Neural cell (in vitro differentiated cells): ENCODE data around the gene PCBP4. TPM values are rescaled to one million over a fixed set of nuclear protein-coding genes. Genes with fewer than 3 reads are reported as not detected.

Source experiments
- H2AFZ ChIP-seq: fragments of 200-600, 300-800 bp; sonication (generic), shearing (Covaris generic); 2 replicates; pipeline ENCODE4 v1.6.0; 2014; ENCODE audit warnings: low read depth, mild to moderate bottlenecking, antibody characterized with exemption, low read length, moderate library complexity
- H3F3A ChIP-seq: fragments of 200-600 bp; shearing (Covaris generic); 2 replicates; pipeline ENCODE4 v1.6.1; 2016; ENCODE audit warnings: mild to moderate bottlenecking, moderate library complexity, mixed read lengths, antibody characterized with exemption, low read length; ENCODE audit not compliant: insufficient read depth, poor library complexity, severe bottlenecking
- H3K27ac ChIP-seq: fragments of 200-600, 300-800 bp; sonication (generic), shearing (Covaris generic); 2 replicates; pipeline ENCODE4 v1.5.1; 2014; ENCODE audit warnings: mild to moderate bottlenecking, low read length, moderate library complexity
- H3K27me3 ChIP-seq: fragments of 300-800, 200-600 bp; sonication (generic), shearing (Covaris generic); 2 replicates; pipeline ENCODE4 v1.6.0; 2014; ENCODE audit warnings: mild to moderate bottlenecking, low read depth, low read length, moderate library complexity; ENCODE audit not compliant: insufficient read depth
- H3K36me3 ChIP-seq: fragments of 300-800, 200-600 bp; sonication (generic), shearing (Covaris generic); 2 replicates; pipeline ENCODE4 v1.5.1; 2014; ENCODE audit warnings: mild to moderate bottlenecking, antibody characterized with exemption, low read length, moderate library complexity; ENCODE audit not compliant: insufficient read depth
- H3K4me2 ChIP-seq: fragments of 300-800, 200-600 bp; sonication (generic), shearing (Covaris generic); 2 replicates; pipeline ENCODE4 v1.6.0; 2014; ENCODE audit warnings: mild to moderate bottlenecking, low read length
- H3K4me3 ChIP-seq: fragments of 300-800, 200-600 bp; sonication (generic), shearing (Covaris generic); 2 replicates; pipeline ENCODE4 v1.5.1; 2014; ENCODE audit warnings: mild to moderate bottlenecking, low read length, moderate library complexity
- H3K79me2 ChIP-seq: fragments of 200-600 bp; shearing (Covaris generic); replicated peaks from 2 replicates; pipeline ENCODE4 v1.6.0; 2014; ENCODE audit warnings: mild to moderate bottlenecking, low read length, moderate library complexity; ENCODE audit not compliant: insufficient read depth
- H3K9ac ChIP-seq: fragments of 300-800, 200-600 bp; sonication (generic), shearing (Covaris generic); 2 replicates; pipeline ENCODE4 v1.6.1; 2016; ENCODE audit warnings: mild to moderate bottlenecking, low read length, mixed read lengths
- H3K9me2 ChIP-seq: fragments of 200-600 bp; shearing (Covaris generic); 2 replicates; pipeline ENCODE4 v1.6.1; 2016; ENCODE audit warnings: mild to moderate bottlenecking, low read length, mixed read lengths; ENCODE audit not compliant: insufficient read depth
- H3K9me3 ChIP-seq: fragments of 200-600, 300-800 bp; sonication (generic), shearing (Covaris generic); 2 replicates; pipeline ENCODE4 v1.6.1; 2016; ENCODE audit warnings: mild to moderate bottlenecking, mixed run types, low read length, moderate library complexity, mixed read lengths
- H4K20me1 ChIP-seq: fragments of 200-600 bp; shearing (Covaris generic); 2 replicates; pipeline ENCODE4 v1.6.1; 2016; ENCODE audit warnings: mild to moderate bottlenecking, mixed run types; ENCODE audit not compliant: insufficient read depth
- CTCF ChIP-seq: fragments of 450-650 bp; IDR thresholded peaks from 2 replicates; pipeline ENCODE4 v1.5.1; 2014; ENCODE audit warnings: antibody characterized with exemption, mild to moderate bottlenecking, moderate library complexity; ENCODE audit not compliant: poor library complexity, severe bottlenecking
- EP300 ChIP-seq: fragments of 450-650 bp; conservative IDR thresholded peaks from 2 replicates; pipeline ENCODE4 v1.6.1; 2014; ENCODE audit warnings: antibody characterized with exemption, mild to moderate bottlenecking, moderate library complexity; ENCODE audit not compliant: poor library complexity, severe bottlenecking
- EZH2 ChIP-seq: fragments of 200-600, 300-800 bp; shearing (Covaris generic), sonication (generic); IDR thresholded peaks from 2 replicates; pipeline ENCODE4 v1.6.1; 2014; ENCODE audit warnings: antibody characterized with exemption, low read length, borderline replicate concordance, mild to moderate bottlenecking; ENCODE audit not compliant: insufficient read depth, poor library complexity, severe bottlenecking
- MXI1 ChIP-seq: fragments of 450-650 bp; conservative IDR thresholded peaks from 2 replicates; pipeline ENCODE4 v1.6.1; 2014; ENCODE audit warnings: antibody characterized with exemption, mild to moderate bottlenecking; ENCODE audit not compliant: poor library complexity, severe bottlenecking
- POLR2AphosphoS5 ChIP-seq: IDR thresholded peaks from 2 replicates; pipeline ENCODE4 v1.6.1; 2012
- RAD21 ChIP-seq: fragments of 450-650 bp; conservative IDR thresholded peaks from 2 replicates; pipeline ENCODE4 v1.6.1; 2014; ENCODE audit warnings: antibody characterized with exemption, mild to moderate bottlenecking, moderate library complexity
- REST ChIP-seq: IDR thresholded peaks from 2 replicates; pipeline ENCODE4 v1.6.1; 2012; ENCODE audit warnings: borderline replicate concordance
- SMC3 ChIP-seq: fragments of 450-650 bp; conservative IDR thresholded peaks from 2 replicates; pipeline ENCODE4 v1.6.1; 2014; ENCODE audit warnings: antibody characterized with exemption, mild to moderate bottlenecking, moderate library complexity; ENCODE audit not compliant: poor library complexity
- TAF1 ChIP-seq: IDR thresholded peaks from 2 replicates; pipeline ENCODE4 v1.6.1; 2012; ENCODE audit warnings: low read depth
- polyA plus RNA-seq: library from polyadenylated mRNA; depleted of rRNA; stranded (reverse); fragments of >200 nt; gene quantifications from 2 replicates; pipeline ENCODE4 v1.2.3, GENCODE V29; 2014

The PCBP4 gene
- polyA plus RNA-seq, 1 donor from 2014 or later, result 251 TPM

GRCh38 chr3:51945926-51946705 lies 21.1 kb downstream of the PCBP4 start:
- Histone ChIP-seq H3K4me2 (no peak overlapping the region), H2AFZ (no peak overlapping the region), H3K27me3 (no peaks in the 10 kb centered on the region), H4K20me1 (no peaks in the 10 kb centered on the region), H3F3A (no peaks in the 10 kb centered on the region), H3K4me3 (no peak overlapping the region), H3K27ac (no peak overlapping the region), H3K9me3 (no peaks in the 10 kb centered on the region), H3K9me2 (no peaks in the 10 kb centered on the region), H3K79me2 (no peaks in the 10 kb centered on the region), H3K9ac (no peak overlapping the region), H3K36me3 (no peaks in the 10 kb centered on the region)
- TF ChIP-seq CTCF, result no peak

- Histone ChIP-seq H3K36me3 (no peaks in the 10 kb centered on the region), H3K79me2 (no peaks in the 10 kb centered on the region), H2AFZ (no peak overlapping the region), H3K4me3 (no peak overlapping the region), H4K20me1 (no peaks in the 10 kb centered on the region), H3K27me3 (no peaks in the 10 kb centered on the region), H3K9me3 (no peaks in the 10 kb centered on the region), H3K9me2 (no peaks in the 10 kb centered on the region), H3K4me2 (no peak overlapping the region), H3K9ac (no peak overlapping the region), H3K27ac (no peak overlapping the region), H3F3A (no peaks in the 10 kb centered on the region)
- TF ChIP-seq POLR2AphosphoS5 (no peak), MXI1 (no peak), SMC3 (no peak), CTCF (no peak), EP300 (no peak), TAF1 (no peak), EZH2 (no peak), RAD21 (no peak), REST (no peak)
Measured at GRCh38 chr3:51945031-51945840, 22.0 kb downstream of the PCBP4 start.
